ENCODE data around the gene ARHGAP44. TPM values are rescaled to one million over a fixed set of nuclear protein-coding genes. Genes with fewer than 3 reads are reported as not detected.
A peak's percentile ranks its signal among the peaks of the same experiment; 100 is the strongest.

Gene ARHGAP44
- total and polyA plus RNA-seq, 2 of the 13 experiments (the other 11 are each of a cell fraction or from before 2014, with no cell fraction given) = 0.79 to 3.1 TPM

DNA sequence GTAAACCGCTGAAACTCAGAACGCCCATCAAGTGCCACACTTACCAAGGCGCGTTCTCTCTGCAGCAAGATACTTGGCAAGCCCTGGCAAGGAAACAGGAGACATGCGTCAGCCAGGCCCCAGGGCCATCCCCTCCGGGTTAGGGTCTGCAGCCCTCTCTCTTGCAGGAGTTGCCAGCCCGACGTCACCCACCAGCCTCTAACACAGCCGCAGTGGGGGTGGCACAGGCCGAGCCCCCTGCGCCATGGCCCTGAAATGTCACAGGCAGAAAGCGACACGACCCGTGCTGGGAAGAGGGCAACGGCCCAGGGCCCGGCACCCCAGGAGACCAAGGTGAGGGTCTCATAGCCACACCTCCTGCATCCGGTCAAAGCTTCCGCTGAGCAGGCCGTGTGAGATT, 206.6 kb downstream of the ARHGAP44 start:
- ATAC-seq (no peak), DNase-seq (ENCODE audit: low spot score) (no peak), FAIRE-seq (no peak)
- Histone ChIP-seq H3K9me3 (ENCODE audit: low read length) (no peaks in the 10 kb centered on the region), H3K36me3 (replicated peaks in 1 of 2; ENCODE audit: control insufficient read depth in 1 of 2, insufficient read depth in 2 of 2, low read length in 2 of 2) (peaks cover 33 to 90% of the 10 kb centered on the region in 2 experiments), H4K20me1 (ENCODE audit: insufficient read depth, low read length) (no peaks in the 10 kb centered on the region), H3K27ac (ENCODE audit: extremely low read length, insufficient read depth, low read length) (no peak overlapping the region), H3K4me1 (ENCODE audit: insufficient read depth, low read length) (no peaks in the 10 kb centered on the region), H3K79me2 (ENCODE audit: insufficient read depth, low read length) (no peaks in the 10 kb centered on the region), H2AFZ (ENCODE audit: low read length) (no peak overlapping the region), H3K9ac (ENCODE audit: insufficient read depth, low read depth, low read length) (no peak overlapping the region), H3K27me3 (ENCODE audit: control insufficient read depth in 1 of 2, insufficient read depth in 2 of 2, low read length in 2 of 2) (no peaks in the 10 kb centered on the region), H3K4me3 (replicated peaks in 1 of 3; ENCODE audit: insufficient read depth in 1 of 3, low read depth in 2 of 3, low read length in 3 of 3) (no peak overlapping the region), H3K4me2 (ENCODE audit: low read depth, low read length) (no peak overlapping the region)
- intact Hi-C loops (cut with micrococcal nuclease; ENCODE audit: unreplicated experiment) (no loop called here), in situ Hi-C loops (cut with HindIII; ENCODE audit: extremely low pct_ligation_motif_present, low pct_unique_long_range_greater_than_20kb) (no loop called here)
- POLR2A ChIA-PET = no interaction called here
- 0 out of 2 replicates have a peak, but pooled peaks have one; percentile 27 for TF ChIP-seq RBFOX2 (IDR thresholded peaks at IDR 0.05; ENCODE audit: low read depth, low read length)
- TF ChIP-seq, protein P1, sequence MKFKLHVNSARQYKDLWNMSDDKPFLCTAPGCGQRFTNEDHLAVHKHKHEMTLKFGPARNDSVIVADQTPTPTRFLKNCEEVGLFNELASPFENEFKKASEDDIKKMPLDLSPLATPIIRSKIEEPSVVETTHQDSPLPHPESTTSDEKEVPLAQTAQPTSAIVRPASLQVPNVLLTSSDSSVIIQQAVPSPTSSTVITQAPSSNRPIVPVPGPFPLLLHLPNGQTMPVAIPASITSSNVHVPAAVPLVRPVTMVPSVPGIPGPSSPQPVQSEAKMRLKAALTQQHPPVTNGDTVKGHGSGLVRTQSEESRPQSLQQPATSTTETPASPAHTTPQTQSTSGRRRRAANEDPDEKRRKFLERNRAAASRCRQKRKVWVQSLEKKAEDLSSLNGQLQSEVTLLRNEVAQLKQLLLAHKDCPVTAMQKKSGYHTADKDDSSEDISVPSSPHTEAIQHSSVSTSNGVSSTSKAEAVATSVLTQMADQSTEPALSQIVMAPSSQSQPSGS (CRISPR knock-in tag; IDR thresholded peaks at IDR 0.05) = no peak
- peak; percentile 76 for TF ChIP-seq AGO2 (optimal IDR thresholded peaks at IDR 0.05; ENCODE audit: low read depth, low read length)
- TF ChIP-seq NCOA1 (CRISPR knock-in tag; IDR thresholded peaks at IDR 0.05) = no peak
- 96% methylated on average over 15 of the region's 19 CpGs for WGBS (ENCODE audit: low lambda C conversion rate)
- CTCF ChIA-PET (ENCODE audit: low intra/inter-chr PET ratio, low total read pairs) = no interaction called here
- no TSS peak for BruUV-seq (replicated peaks)

DNA sequence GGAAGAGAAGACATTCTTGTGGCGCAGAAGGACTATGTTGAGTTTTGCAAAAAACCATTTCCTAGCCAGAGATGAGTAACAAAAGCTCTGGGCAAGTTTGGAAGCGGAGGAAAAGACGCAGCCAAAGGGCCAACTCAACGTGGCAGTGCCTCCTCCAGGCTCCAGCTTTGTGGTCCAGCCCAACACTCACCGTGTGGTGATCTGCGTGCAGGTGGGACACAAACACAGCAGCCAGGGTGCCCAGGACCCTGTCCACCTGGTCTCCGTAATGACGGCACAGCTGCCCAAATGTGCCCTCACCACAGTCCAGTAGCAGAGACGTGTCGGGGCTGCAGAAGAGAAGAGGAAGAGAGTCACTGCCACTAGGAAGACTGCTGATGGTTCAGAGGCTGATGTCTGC, 207.1 kb downstream of the ARHGAP44 start:
- Histone ChIP-seq H4K20me1 (ENCODE audit: insufficient read depth, low read length) (no peaks in the 10 kb centered on the region), H2AFZ (ENCODE audit: low read length) (no peak overlapping the region), H3K9ac (ENCODE audit: insufficient read depth, low read depth, low read length) (no peak overlapping the region), H3K36me3 (replicated peaks in 1 of 2; ENCODE audit: control insufficient read depth in 1 of 2, insufficient read depth in 2 of 2, low read length in 2 of 2) (peaks cover 33 to 91% of the 10 kb centered on the region in 2 experiments), H3K4me2 (ENCODE audit: low read depth, low read length) (no peak overlapping the region), H3K4me3 (replicated peaks in 1 of 3; ENCODE audit: insufficient read depth in 1 of 3, low read depth in 2 of 3, low read length in 3 of 3) (no peak overlapping the region), H3K4me1 (ENCODE audit: insufficient read depth, low read length) (no peaks in the 10 kb centered on the region), H3K79me2 (ENCODE audit: insufficient read depth, low read length) (no peaks in the 10 kb centered on the region), H3K27ac (ENCODE audit: extremely low read length, insufficient read depth, low read length) (no peak overlapping the region), H3K9me3 (ENCODE audit: low read length) (no peaks in the 10 kb centered on the region), H3K27me3 (ENCODE audit: control insufficient read depth in 1 of 2, insufficient read depth in 2 of 2, low read length in 2 of 2) (no peaks in the 10 kb centered on the region)
- no peak for ATAC-seq
- BruUV-seq (replicated peaks) = no TSS peak
- in situ Hi-C loops (cut with HindIII; ENCODE audit: extremely low pct_ligation_motif_present, low pct_unique_long_range_greater_than_20kb) = no loop called here
- no peak for FAIRE-seq
- no peak for DNase-seq (ENCODE audit: low spot score)
- intact Hi-C loops (cut with micrococcal nuclease; ENCODE audit: unreplicated experiment) = no loop called here
- WGBS (ENCODE audit: low lambda C conversion rate) = 100% methylated on average over 10 of the region's 10 CpGs
- ChIA-PET POLR2A (no interaction called here), CTCF (ENCODE audit: low intra/inter-chr PET ratio, low total read pairs) (no interaction called here)
- TF ChIP-seq ZNF317 (CRISPR knock-in tag; IDR thresholded peaks at IDR 0.05) (no peak), ZNF230 (CRISPR knock-in tag; IDR thresholded peaks at IDR 0.05) (no peak), ZNF782 (CRISPR knock-in tag; IDR thresholded peaks at IDR 0.05; ENCODE audit: borderline replicate concordance) (no peak), CAMTA2 (CRISPR knock-in tag; IDR thresholded peaks at IDR 0.05; ENCODE audit: borderline replicate concordance) (no peak), ZBTB42 (CRISPR knock-in tag; IDR thresholded peaks at IDR 0.05) (no peak), TCF12 (IDR thresholded peaks at IDR 0.05) (no peak), TCF12 (CRISPR knock-in tag; IDR thresholded peaks at IDR 0.05) (no peak), TARDBP (CRISPR knock-in tag; IDR thresholded peaks at IDR 0.05) (no peak)
- TF ChIP-seq, protein P2, sequence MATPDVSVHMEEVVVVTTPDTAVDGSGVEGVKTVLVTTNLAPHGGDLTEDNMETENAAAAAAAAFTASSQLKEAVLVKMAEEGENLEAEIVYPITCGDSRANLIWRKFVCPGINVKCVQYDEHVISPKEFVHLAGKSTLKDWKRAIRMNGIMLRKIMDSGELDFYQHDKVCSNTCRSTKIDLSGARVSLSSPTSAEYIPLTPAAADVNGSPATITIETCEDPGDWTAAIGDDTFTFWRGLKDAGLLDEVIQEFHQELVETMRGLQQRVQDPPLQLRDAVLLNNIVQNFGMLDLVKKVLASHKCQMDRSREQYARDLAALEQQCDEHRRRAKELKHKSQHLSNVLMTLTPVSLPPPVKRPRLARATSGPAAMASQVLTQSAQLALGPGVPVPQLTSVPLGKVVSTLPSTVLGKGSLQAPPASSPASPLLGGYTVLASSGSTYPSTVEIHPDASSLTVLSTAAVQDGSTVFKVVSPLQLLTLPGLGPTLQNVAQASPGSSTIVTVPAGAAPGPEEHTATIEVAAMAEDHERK (CRISPR knock-in tag; IDR thresholded peaks at IDR 0.05; ENCODE audit: low read depth) = no peak
- TF ChIP-seq, protein P3, sequence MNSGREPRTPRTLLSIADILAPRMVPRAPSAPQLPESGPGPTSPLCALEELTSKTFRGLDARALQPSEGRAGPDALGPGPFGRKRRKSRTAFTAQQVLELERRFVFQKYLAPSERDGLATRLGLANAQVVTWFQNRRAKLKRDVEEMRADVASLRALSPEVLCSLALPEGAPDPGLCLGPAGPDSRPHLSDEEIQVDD (CRISPR knock-in tag; IDR thresholded peaks at IDR 0.05; ENCODE audit: borderline replicate concordance) = no peak
- TF ChIP-seq, protein P4, sequence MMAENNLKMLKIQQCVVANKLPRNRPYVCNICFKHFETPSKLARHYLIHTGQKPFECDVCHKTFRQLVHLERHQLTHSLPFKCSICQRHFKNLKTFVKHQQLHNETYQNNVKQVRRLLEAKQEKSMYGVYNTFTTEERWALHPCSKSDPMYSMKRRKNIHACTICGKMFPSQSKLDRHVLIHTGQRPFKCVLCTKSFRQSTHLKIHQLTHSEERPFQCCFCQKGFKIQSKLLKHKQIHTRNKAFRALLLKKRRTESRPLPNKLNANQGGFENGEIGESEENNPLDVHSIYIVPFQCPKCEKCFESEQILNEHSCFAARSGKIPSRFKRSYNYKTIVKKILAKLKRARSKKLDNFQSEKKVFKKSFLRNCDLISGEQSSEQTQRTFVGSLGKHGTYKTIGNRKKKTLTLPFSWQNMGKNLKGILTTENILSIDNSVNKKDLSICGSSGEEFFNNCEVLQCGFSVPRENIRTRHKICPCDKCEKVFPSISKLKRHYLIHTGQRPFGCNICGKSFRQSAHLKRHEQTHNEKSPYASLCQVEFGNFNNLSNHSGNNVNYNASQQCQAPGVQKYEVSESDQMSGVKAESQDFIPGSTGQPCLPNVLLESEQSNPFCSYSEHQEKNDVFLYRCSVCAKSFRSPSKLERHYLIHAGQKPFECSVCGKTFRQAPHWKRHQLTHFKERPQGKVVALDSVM (CRISPR knock-in tag; IDR thresholded peaks at IDR 0.05) = no peak

Measured in HepG2 (cell line).